ENCODE measurements around the gene DYRK2.

DNA sequence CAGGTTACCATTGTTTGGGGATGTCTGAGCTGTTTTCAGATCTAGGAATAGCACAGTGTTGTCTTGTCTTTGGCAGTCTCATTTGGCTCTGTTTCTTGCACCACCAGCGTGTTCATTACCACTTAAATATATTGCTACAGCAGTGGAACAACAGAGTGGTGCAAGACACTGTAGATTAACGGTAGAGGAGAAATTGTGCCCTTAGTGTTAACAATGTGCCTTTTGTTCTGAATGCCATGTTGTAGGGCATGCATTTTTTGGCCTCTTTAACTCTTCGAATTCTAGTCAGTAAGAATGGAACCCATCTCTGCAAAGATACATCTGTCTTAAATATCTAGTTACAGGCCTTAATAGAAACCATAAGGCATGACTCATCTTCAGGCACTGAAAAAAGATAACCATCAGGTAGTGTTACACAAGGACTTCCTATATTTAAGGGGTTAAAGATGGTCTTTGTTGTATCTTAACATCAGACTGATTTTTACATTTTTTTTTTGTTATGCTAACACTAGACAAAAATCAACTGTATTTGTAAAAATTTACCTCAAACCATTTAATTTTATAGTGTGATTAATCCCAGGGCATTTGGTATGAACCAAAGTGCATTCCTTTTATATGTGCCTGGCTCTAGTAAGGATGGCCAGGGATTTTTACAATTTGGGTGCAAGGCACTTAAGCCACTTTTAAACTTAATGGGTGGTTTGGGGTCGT lies 12.9 kb downstream of the DYRK2 start:
- TF ChIP-seq, protein P1, sequence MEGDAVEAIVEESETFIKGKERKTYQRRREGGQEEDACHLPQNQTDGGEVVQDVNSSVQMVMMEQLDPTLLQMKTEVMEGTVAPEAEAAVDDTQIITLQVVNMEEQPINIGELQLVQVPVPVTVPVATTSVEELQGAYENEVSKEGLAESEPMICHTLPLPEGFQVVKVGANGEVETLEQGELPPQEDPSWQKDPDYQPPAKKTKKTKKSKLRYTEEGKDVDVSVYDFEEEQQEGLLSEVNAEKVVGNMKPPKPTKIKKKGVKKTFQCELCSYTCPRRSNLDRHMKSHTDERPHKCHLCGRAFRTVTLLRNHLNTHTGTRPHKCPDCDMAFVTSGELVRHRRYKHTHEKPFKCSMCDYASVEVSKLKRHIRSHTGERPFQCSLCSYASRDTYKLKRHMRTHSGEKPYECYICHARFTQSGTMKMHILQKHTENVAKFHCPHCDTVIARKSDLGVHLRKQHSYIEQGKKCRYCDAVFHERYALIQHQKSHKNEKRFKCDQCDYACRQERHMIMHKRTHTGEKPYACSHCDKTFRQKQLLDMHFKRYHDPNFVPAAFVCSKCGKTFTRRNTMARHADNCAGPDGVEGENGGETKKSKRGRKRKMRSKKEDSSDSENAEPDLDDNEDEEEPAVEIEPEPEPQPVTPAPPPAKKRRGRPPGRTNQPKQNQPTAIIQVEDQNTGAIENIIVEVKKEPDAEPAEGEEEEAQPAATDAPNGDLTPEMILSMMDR (IDR thresholded peaks at IDR 0.05) = no peak
- TF ChIP-seq POLR2AphosphoS5 (IDR thresholded peaks at IDR 0.05) = no peak

All from breast epithelium (tissue), 3 donors.